ENCODE measurements around the gene KAT2A. TPM values are rescaled to one million over a fixed set of nuclear protein-coding genes. Genes with fewer than 3 reads are reported as not detected.

Gene KAT2A
- polyA plus RNA-seq, 1 experiment, result 25.2 TPM

- Histone ChIP-seq H3K4me3 (ENCODE audit: low read depth, low read length) (no peak overlapping the region), H3K36me3 (ENCODE audit: control insufficient read depth, insufficient read depth, low read length) (no peaks in the 10 kb centered on the region), H3K27me3 (ENCODE audit: control insufficient read depth, insufficient read depth, low read length) (peaks cover 13% of the 10 kb centered on the region)
- CTCF ChIA-PET, result interaction anchor here (0.6 to 4.9 kb wide), 28 partner anchors 8 to 486 kb away, joined by 3 to 46 read pairs (median 6); partner anchors contain the start of genes DHX58, DNAJC7, KAT2A and KCNH4
- TF ChIP-seq CTCF (IDR thresholded peaks at IDR 0.05; ENCODE audit: insufficient read depth, low read depth, low read length), result peak; percentile 84
- POLR2A ChIA-PET, result no interaction called here
- no peak for DNase-seq (ENCODE audit: low read depth)
Measured at GRCh38 chr17:42067371-42068091, 53.6 kb downstream of the KAT2A start.

DNA sequence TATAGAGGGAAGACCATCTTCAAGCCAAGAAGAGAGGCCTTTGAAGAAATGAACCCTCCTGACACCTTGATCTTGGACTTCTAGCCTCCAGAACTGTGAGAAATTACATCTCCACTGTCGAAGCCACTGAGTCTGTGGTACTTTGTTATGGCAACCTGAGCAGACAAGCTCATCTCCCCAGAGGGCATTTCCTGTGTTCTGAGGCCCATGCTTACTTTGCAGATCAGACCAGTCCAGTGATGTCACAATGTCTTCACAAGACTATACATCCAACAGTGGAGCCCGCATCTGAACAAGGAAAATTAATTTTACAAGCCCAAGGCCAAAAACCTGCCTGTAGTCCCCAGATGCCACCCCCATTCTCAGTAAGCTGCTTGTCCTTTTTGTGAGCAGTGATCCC lies 56.0 kb downstream of the KAT2A start:
- Histone ChIP-seq H3K27me3 (ENCODE audit: control insufficient read depth, insufficient read depth, low read length) (peaks cover 2% of the 10 kb centered on the region), H3K4me3 (ENCODE audit: low read depth, low read length) (no peak overlapping the region), H3K36me3 (ENCODE audit: control insufficient read depth, insufficient read depth, low read length) (no peaks in the 10 kb centered on the region)
- no peak for TF ChIP-seq CTCF (IDR thresholded peaks at IDR 0.05; ENCODE audit: insufficient read depth, low read depth, low read length)
- no peak for DNase-seq (ENCODE audit: low read depth)
- CTCF ChIA-PET, result interaction anchor here (0.5 to 4.9 kb wide), 12 partner anchors 9 to 279 kb away, joined by 3 to 46 read pairs (median 6); partner anchors contain the start of genes C17orf113, JUP and ZNF385C
- POLR2A ChIA-PET, result no interaction called here

Other genes starting within 250 kb of the KAT2A start
- 118 and 170 TPM in 2 replicates for gene ACLY, start 202.4 kb downstream of the KAT2A start, polyA plus RNA-seq (2011; rRNA removed)
- gene ODAD4, start 190.8 kb downstream of the KAT2A start, polyA plus RNA-seq (2011; rRNA removed), result 0.61 and 0.92 TPM in 2 replicates
- gene CNP, start 154.6 kb downstream of the KAT2A start, polyA plus RNA-seq (2011; rRNA removed), result 53.5 and 66.2 TPM in 2 replicates
- 41.1 and 46.9 TPM in 2 replicates for gene DNAJC7, start 103.9 kb downstream of the KAT2A start, polyA plus RNA-seq (2011; rRNA removed)
- gene NKIRAS2, start 101.3 kb downstream of the KAT2A start, polyA plus RNA-seq (2011; rRNA removed), result 55.9 and 81.4 TPM in 2 replicates
- gene C17orf113, start 70.8 kb downstream of the KAT2A start, polyA plus RNA-seq (2011; rRNA removed), result 0.07 and 0.11 TPM in 2 replicates
- 0.04 TPM in 1 of 2 replicates, not detected in the other for gene ZNF385C, start 22.9 kb downstream of the KAT2A start, polyA plus RNA-seq (2011; rRNA removed)
- gene DHX58, start 8.7 kb downstream of the KAT2A start, polyA plus RNA-seq (2011; rRNA removed), result 11.6 and 18.0 TPM in 2 replicates
- gene HSPB9, start 1.4 kb upstream of the KAT2A start, polyA plus RNA-seq (2011; rRNA removed), result not detected in 2 replicates
- gene RAB5C, start 33.6 kb upstream of the KAT2A start, polyA plus RNA-seq (2011; rRNA removed), result 179 and 239 TPM in 2 replicates
- gene KCNH4, start 59.8 kb upstream of the KAT2A start, polyA plus RNA-seq (2011; rRNA removed), result 0.02 and 0.07 TPM in 2 replicates
- not detected in 2 replicates for gene HCRT, start 64.1 kb upstream of the KAT2A start, polyA plus RNA-seq (2011; rRNA removed)
- gene GHDC, start 73.1 kb upstream of the KAT2A start, polyA plus RNA-seq (2011; rRNA removed), result 9.0 and 16.5 TPM in 2 replicates
- gene STAT5B, start 155.0 kb upstream of the KAT2A start, polyA plus RNA-seq (2011; rRNA removed), result 29.8 and 37.2 TPM in 2 replicates
- gene STAT5A, start 167.1 kb upstream of the KAT2A start, polyA plus RNA-seq (2011; rRNA removed), result 6.2 and 17.2 TPM in 2 replicates